GM23338 (cell line): ENCODE measurements around the gene DNAH6. TPM values are rescaled to one million over a fixed set of nuclear protein-coding genes. Genes with fewer than 3 reads are reported as not detected.

Experiments
- ATAC-seq: fragments of 200-7000 bp; cut with Tn5 transposase; 3 replicates; pipeline ENCODE4 v1.9.1; 2020
- DNase-seq: peaks from one replicate; pipeline ENCODE4 v3.0.0-alpha.2; 2015; ENCODE audit warnings: low spot score
- H2AFZ ChIP-seq: fragments of 200-600 bp; sonication (generic); 2 replicates; pipeline ENCODE4 v1.8.0; 2016; ENCODE audit warnings: antibody characterized with exemption, mild to moderate bottlenecking, moderate library complexity
- H3F3A ChIP-seq: fragments of 200-600 bp; sonication (generic); replicated peaks from 2 replicates; pipeline ENCODE4 v1.8.0; 2017; ENCODE audit warnings: antibody characterized with exemption, mixed run types, low read depth
- H3K27ac ChIP-seq: fragments of 200-600 bp; sonication (generic); 2 replicates; pipeline ENCODE4 v1.6.1; 2016; ENCODE audit warnings: low read depth
- H3K27me3 ChIP-seq: fragments of 200-600 bp; sonication (generic); 2 replicates; pipeline ENCODE4 v1.8.0; 2016; ENCODE audit warnings: mild to moderate bottlenecking, mixed run types, moderate library complexity; ENCODE audit not compliant: insufficient read depth
- H3K36me3 ChIP-seq: fragments of 200-600 bp; sonication (generic); 2 replicates; pipeline ENCODE4 v1.8.0; 2016; ENCODE audit warnings: mild to moderate bottlenecking; ENCODE audit not compliant: insufficient read depth
- H3K4me1 ChIP-seq: fragments of 200-600 bp; sonication (generic); 2 replicates; pipeline ENCODE4 v1.8.0; 2016; ENCODE audit warnings: mild to moderate bottlenecking, moderate library complexity; ENCODE audit not compliant: insufficient read depth
- H3K4me2 ChIP-seq: fragments of 200-600 bp; sonication (generic); 2 replicates; pipeline ENCODE4 v1.7.1; 2017; ENCODE audit warnings: mixed run types
- H3K4me3 ChIP-seq: fragments of 200-600 bp; sonication (generic); 2 replicates; pipeline ENCODE4 v1.6.1; 2016; ENCODE audit warnings: mixed run types
- H3K79me2 ChIP-seq: fragments of 200-600 bp; sonication (generic); replicated peaks from 2 replicates; pipeline ENCODE4 v1.8.0; 2017; ENCODE audit warnings: mild to moderate bottlenecking; ENCODE audit not compliant: insufficient read depth
- H3K9me2 ChIP-seq: fragments of 200-600 bp; sonication (generic); 2 replicates; pipeline ENCODE4 v1.8.0; 2017; ENCODE audit not compliant: insufficient read depth
- H4K20me1 ChIP-seq: fragments of 200-600 bp; sonication (generic); replicated peaks from 2 replicates; pipeline ENCODE4 v1.8.0; 2017; ENCODE audit warnings: mild to moderate bottlenecking; ENCODE audit not compliant: insufficient read depth
- H3K27ac Mint-ChIP-seq: 2 replicates; pipeline ENCODE4 v1.8.0; 2020; ENCODE audit warnings: inconsistent platforms, mild to moderate bottlenecking, moderate library complexity, mixed read lengths
- H3K27me3 Mint-ChIP-seq: 3 replicates; pipeline ENCODE4 v1.8.0; 2022; ENCODE audit warnings: low read depth, mild to moderate bottlenecking, moderate library complexity, mixed read lengths, inconsistent platforms; ENCODE audit not compliant: insufficient read depth, poor library complexity
- H3K36me3 Mint-ChIP-seq: 3 replicates; pipeline ENCODE4 v1.8.0; 2021; ENCODE audit warnings: low read depth, mild to moderate bottlenecking, inconsistent platforms, moderate library complexity, mixed read lengths
- H3K4me1 Mint-ChIP-seq: 3 replicates; pipeline ENCODE4 v1.8.0; 2020; ENCODE audit warnings: mild to moderate bottlenecking, inconsistent platforms, mixed read lengths
- H3K4me3 Mint-ChIP-seq: 3 replicates; pipeline ENCODE4 v1.8.0; 2021; ENCODE audit warnings: moderate library complexity, mild to moderate bottlenecking, inconsistent platforms, mixed read lengths
- H3K9me3 Mint-ChIP-seq: 3 replicates; pipeline ENCODE4 v1.8.0; 2020; ENCODE audit warnings: moderate library complexity, mild to moderate bottlenecking, inconsistent platforms, mixed read lengths
- CREB1 ChIP-seq: fragments of 250-450 bp; sonication (Bioruptor Pico); IDR thresholded peaks from 2 replicates; pipeline ENCODE4 v1.5.0; 2020; ENCODE audit warnings: low read depth, mild to moderate bottlenecking, moderate library complexity
- EZH2 ChIP-seq: fragments of 200-600 bp; sonication (generic); IDR thresholded peaks from one replicate; pipeline ENCODE4 v1.8.0; 2017; ENCODE audit warnings: antibody characterized with exemption, mild to moderate bottlenecking, low read depth; ENCODE audit not compliant: unreplicated experiment
- EZH2phosphoT487 ChIP-seq: fragments of 200-600 bp; sonication (generic); IDR thresholded peaks from one replicate; pipeline ENCODE4 v1.8.1; 2018; ENCODE audit warnings: antibody characterized with exemption; ENCODE audit not compliant: unreplicated experiment
- JUNB ChIP-seq: IDR thresholded peaks from one replicate; pipeline ENCODE4 v1.6.1; 2016; ENCODE audit warnings: antibody characterized with exemption; ENCODE audit not compliant: unreplicated experiment
- NANOG ChIP-seq: IDR thresholded peaks from 2 replicates; pipeline ENCODE4 v1.6.1; 2016; ENCODE audit warnings: antibody characterized with exemption, borderline replicate concordance
- POLR2AphosphoS5 ChIP-seq: IDR thresholded peaks from 2 replicates; pipeline ENCODE4 v1.6.1; 2016; ENCODE audit warnings: antibody characterized with exemption, low read depth
- STAT1 ChIP-seq: IDR thresholded peaks from one replicate; pipeline ENCODE4 v1.6.1; 2016; ENCODE audit warnings: antibody characterized with exemption; ENCODE audit not compliant: unreplicated experiment
- ZNF114 ChIP-seq: fragments of 250-450 bp; sonication (Bioruptor Pico); IDR thresholded peaks from 2 replicates; pipeline ENCODE4 v1.5.0; 2020; ENCODE audit warnings: mild to moderate bottlenecking, moderate library complexity
- polyA plus RNA-seq: library from polyadenylated mRNA; unstranded; fragments of >200 nt; fragmentation: Nextera tagmentation; extraction: Ambion mirVana; gene quantifications from 2 replicates; pipeline ENCODE4 v1.2.1, GENCODE V29; 2016
- total RNA-seq: library from RNA; depleted of rRNA; stranded (reverse); fragments of >200 nt; shearing (Covaris generic); gene quantifications from 2 replicates; pipeline ENCODE4 v1.2.3, GENCODE V29; 2014
- TF ChIP-seq, protein P1 (sequence below), 2 experiments: fragments of 200-600 bp in 1 of 2; sonication (generic) in 1 of 2; conservative IDR thresholded peaks; 2 replicates each; pipeline versions ENCODE4 v1.5.1 to v1.6.1; 2016 to 2017; ENCODE audit warnings: antibody characterized with exemption in 2 of 2, low read depth in 2 of 2, mild to moderate bottlenecking in 2 of 2, moderate library complexity in 1 of 2
- TF ChIP-seq, protein P2 (sequence below): IDR thresholded peaks from one replicate; pipeline ENCODE4 v1.6.1; 2018; ENCODE audit warnings: antibody characterized with exemption; ENCODE audit not compliant: unreplicated experiment

DNAH6 gene
- total and polyA plus RNA-seq, 2 experiments from 2014 or later: 0.27 to 0.31 TPM

DNA sequence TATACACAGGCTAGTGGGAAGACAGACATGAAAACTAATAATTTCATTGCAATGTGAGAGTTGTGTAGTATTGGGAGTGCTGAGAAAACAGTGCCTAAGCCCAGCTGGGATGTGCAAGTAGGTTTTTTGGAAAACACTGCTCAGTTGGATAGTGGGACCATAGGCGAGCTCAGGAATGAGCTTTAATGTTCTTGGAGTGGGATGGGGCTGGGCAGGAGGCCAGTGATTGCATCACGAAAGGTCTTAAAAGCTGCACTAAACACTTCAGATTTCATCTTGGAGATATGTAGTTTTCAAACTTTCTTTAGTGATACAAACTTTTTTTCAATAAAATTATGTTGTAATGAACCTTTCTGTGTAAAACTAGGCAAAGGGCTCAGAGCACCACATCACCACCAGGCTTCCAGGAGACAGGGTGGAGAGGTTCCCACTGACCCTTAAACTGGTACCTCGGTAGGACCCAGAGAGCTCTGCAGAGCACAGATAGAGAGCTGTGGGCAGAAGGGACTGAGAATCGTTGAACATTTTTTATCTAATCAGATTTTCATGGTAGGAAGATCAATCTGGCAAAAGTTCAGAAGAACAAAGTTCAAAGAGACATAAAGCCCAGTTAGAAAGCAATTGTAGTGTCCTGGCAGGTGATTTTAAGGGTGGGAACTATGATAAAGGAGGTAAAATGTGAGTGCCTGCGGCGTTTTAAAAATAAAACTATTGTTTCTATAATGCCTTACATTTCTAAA is 188.4 kb downstream of the DNAH6 start:
- H3K4me1 ChIP-seq: no peaks in the 10 kb centered on the region
- DNase-seq (no peak), ATAC-seq (no peak)
- H4K20me1 ChIP-seq: no peaks in the 10 kb centered on the region
- Mint-ChIP-seq H3K27me3 (peaks cover 1% of the 10 kb centered on the region), H3K4me1 (no peaks in the 10 kb centered on the region), H3K27ac (no peak overlapping the region), H3K4me3 (no peak overlapping the region), H3K36me3 (no peaks in the 10 kb centered on the region), H3K9me3 (peaks cover 16% of the 10 kb centered on the region; the same call in 2 of the 3 replicates)
- H3K4me2 ChIP-seq: no peak overlapping the region
- no peaks in the 10 kb centered on the region for H3K27me3 ChIP-seq
- no peaks in the 10 kb centered on the region for H3F3A ChIP-seq
- H2AFZ ChIP-seq: no peak overlapping the region
- peaks cover 4% of the 10 kb centered on the region for H3K9me2 ChIP-seq
- TF ChIP-seq, protein P1, sequence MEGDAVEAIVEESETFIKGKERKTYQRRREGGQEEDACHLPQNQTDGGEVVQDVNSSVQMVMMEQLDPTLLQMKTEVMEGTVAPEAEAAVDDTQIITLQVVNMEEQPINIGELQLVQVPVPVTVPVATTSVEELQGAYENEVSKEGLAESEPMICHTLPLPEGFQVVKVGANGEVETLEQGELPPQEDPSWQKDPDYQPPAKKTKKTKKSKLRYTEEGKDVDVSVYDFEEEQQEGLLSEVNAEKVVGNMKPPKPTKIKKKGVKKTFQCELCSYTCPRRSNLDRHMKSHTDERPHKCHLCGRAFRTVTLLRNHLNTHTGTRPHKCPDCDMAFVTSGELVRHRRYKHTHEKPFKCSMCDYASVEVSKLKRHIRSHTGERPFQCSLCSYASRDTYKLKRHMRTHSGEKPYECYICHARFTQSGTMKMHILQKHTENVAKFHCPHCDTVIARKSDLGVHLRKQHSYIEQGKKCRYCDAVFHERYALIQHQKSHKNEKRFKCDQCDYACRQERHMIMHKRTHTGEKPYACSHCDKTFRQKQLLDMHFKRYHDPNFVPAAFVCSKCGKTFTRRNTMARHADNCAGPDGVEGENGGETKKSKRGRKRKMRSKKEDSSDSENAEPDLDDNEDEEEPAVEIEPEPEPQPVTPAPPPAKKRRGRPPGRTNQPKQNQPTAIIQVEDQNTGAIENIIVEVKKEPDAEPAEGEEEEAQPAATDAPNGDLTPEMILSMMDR (conservative IDR thresholded peaks at IDR 0.05; ENCODE audit: low read depth in 2 of 2): no peak
- TF ChIP-seq ZNF114 (CRISPR knock-in tag) (no peak), JUNB (no peak), STAT1 (no peak), EZH2 (no peak)
- TF ChIP-seq, protein P2, sequence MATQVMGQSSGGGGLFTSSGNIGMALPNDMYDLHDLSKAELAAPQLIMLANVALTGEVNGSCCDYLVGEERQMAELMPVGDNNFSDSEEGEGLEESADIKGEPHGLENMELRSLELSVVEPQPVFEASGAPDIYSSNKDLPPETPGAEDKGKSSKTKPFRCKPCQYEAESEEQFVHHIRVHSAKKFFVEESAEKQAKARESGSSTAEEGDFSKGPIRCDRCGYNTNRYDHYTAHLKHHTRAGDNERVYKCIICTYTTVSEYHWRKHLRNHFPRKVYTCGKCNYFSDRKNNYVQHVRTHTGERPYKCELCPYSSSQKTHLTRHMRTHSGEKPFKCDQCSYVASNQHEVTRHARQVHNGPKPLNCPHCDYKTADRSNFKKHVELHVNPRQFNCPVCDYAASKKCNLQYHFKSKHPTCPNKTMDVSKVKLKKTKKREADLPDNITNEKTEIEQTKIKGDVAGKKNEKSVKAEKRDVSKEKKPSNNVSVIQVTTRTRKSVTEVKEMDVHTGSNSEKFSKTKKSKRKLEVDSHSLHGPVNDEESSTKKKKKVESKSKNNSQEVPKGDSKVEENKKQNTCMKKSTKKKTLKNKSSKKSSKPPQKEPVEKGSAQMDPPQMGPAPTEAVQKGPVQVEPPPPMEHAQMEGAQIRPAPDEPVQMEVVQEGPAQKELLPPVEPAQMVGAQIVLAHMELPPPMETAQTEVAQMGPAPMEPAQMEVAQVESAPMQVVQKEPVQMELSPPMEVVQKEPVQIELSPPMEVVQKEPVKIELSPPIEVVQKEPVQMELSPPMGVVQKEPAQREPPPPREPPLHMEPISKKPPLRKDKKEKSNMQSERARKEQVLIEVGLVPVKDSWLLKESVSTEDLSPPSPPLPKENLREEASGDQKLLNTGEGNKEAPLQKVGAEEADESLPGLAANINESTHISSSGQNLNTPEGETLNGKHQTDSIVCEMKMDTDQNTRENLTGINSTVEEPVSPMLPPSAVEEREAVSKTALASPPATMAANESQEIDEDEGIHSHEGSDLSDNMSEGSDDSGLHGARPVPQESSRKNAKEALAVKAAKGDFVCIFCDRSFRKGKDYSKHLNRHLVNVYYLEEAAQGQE: no peak
- no peaks in the 10 kb centered on the region for H3K79me2 ChIP-seq
- H3K4me3 ChIP-seq: no peak overlapping the region
- no peak overlapping the region for H3K27ac ChIP-seq
- H3K36me3 ChIP-seq: no peaks in the 10 kb centered on the region

DNA sequence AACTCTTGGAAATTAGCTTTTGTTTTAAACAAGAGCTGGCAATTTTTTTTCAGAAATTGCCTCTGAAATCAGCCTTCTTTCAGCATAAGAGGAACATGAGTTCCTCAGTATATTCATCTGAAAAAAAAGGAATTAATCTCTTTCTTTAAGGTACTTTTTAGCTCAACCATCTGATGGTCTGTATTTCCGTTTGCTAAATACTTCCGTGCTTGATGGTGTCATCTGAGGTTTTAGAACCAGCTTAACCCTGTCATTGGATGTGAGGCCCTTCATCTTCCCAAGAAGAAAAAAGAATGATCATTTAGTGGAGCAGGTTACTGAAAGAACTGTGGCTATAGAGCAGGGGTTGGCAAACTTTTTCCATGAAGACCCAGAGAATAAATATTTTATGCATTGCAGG is 189.6 kb downstream of the DNAH6 start:
- Mint-ChIP-seq H3K36me3 (no peaks in the 10 kb centered on the region), H3K4me3 (no peak overlapping the region), H3K27ac (no peak overlapping the region), H3K27me3 (peaks cover 1% of the 10 kb centered on the region), H3K9me3 (peaks cover 16% of the 10 kb centered on the region; the same call in 2 of the 3 replicates), H3K4me1 (no peaks in the 10 kb centered on the region)
- H3K27me3 ChIP-seq: no peaks in the 10 kb centered on the region
- no peak for DNase-seq
- H3K27ac ChIP-seq: no peak overlapping the region
- no peak overlapping the region for H2AFZ ChIP-seq
- H3K9me2 ChIP-seq: peaks cover 4% of the 10 kb centered on the region
- H3K79me2 ChIP-seq: no peaks in the 10 kb centered on the region
- no peaks in the 10 kb centered on the region for H4K20me1 ChIP-seq
- H3K4me3 ChIP-seq: no peak overlapping the region
- no peaks in the 10 kb centered on the region for H3F3A ChIP-seq
- H3K36me3 ChIP-seq: no peaks in the 10 kb centered on the region
- no peak for ATAC-seq
- H3K4me2 ChIP-seq: no peak overlapping the region
- no peaks in the 10 kb centered on the region for H3K4me1 ChIP-seq
- TF ChIP-seq EZH2phosphoT487 (no peak), NANOG (no peak), EZH2 (no peak), POLR2AphosphoS5 (no peak), CREB1 (CRISPR knock-in tag) (no peak)
